ENCODE results near the gene FRMD5.

DNA sequence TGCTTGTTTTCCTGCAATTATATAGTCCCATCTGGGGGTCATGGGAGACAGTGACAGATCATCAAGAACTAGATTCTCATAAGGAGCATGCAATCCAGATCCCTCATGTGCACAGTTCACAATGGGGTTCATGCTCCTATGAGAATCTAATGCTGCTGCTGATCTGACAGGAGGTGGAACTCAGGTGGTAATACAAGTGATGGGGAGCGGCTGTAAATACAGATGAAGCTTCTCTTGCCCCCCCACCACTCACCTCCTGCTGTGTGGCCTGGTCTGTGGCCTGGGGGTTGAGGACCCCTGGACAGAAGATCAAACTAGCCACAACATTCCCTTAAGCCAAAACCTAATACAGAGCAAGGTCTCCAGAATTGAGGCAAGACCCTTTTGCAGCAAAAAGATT is 207.1 kb downstream of the FRMD5 start:
- TF ChIP-seq, protein P1, sequence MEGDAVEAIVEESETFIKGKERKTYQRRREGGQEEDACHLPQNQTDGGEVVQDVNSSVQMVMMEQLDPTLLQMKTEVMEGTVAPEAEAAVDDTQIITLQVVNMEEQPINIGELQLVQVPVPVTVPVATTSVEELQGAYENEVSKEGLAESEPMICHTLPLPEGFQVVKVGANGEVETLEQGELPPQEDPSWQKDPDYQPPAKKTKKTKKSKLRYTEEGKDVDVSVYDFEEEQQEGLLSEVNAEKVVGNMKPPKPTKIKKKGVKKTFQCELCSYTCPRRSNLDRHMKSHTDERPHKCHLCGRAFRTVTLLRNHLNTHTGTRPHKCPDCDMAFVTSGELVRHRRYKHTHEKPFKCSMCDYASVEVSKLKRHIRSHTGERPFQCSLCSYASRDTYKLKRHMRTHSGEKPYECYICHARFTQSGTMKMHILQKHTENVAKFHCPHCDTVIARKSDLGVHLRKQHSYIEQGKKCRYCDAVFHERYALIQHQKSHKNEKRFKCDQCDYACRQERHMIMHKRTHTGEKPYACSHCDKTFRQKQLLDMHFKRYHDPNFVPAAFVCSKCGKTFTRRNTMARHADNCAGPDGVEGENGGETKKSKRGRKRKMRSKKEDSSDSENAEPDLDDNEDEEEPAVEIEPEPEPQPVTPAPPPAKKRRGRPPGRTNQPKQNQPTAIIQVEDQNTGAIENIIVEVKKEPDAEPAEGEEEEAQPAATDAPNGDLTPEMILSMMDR (conservative IDR thresholded peaks at IDR 0.05), result no peak
- TF ChIP-seq EZH2 (IDR thresholded peaks at IDR 0.05; ENCODE audit: low read depth), result no peak
